KOPT-K1 (cell line): ENCODE results near the gene SAG.

ENCODE experiments used
- H3K27ac ChIP-seq: fragments of 200-600 bp; sonication (generic); 2 replicates; pipeline ENCODE4 v1.5.1; 2016; ENCODE audit warnings: antibody characterized with exemption, mild to moderate bottlenecking, low read depth, low read length; ENCODE audit not compliant: poor library complexity, severe bottlenecking
- H3K36me3 ChIP-seq: fragments of 200-600 bp; sonication (generic); 2 replicates; pipeline ENCODE4 v1.5.1; 2017; ENCODE audit warnings: antibody characterized with exemption, mild to moderate bottlenecking, low read length, moderate library complexity; ENCODE audit not compliant: insufficient read depth
- H3K9me3 ChIP-seq: fragments of 200-600 bp; sonication (generic); 2 replicates; pipeline ENCODE4 v1.5.1; 2017; ENCODE audit warnings: antibody characterized with exemption, low read length, mild to moderate bottlenecking; ENCODE audit not compliant: insufficient read depth, poor library complexity, severe bottlenecking

The SAG gene

DNA sequence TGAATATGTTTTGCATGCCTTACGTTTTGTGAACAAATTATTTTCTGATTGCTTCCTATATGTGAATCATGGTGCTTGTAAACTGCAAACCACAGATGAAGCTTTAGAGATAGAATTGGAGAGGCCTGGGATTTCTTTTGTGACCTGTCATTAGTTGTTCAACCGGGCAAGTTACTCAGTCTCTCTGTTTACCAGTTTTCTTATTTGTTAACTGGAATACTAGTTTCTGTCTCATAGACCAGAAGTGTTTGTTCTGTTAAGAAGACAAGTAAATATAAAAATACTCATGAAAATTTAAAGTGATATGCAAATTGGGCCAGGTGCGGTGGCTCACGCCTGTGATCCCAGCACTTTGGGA is 74.0 kb downstream of the SAG start:
- H3K36me3 ChIP-seq: peaks cover 11% of the 10 kb centered on the region
- no peak overlapping the region for H3K27ac ChIP-seq
- no peaks in the 10 kb centered on the region for H3K9me3 ChIP-seq

- Histone ChIP-seq H3K27ac (peak overlapping the region; percentile 95), H3K9me3 (no peaks in the 10 kb centered on the region), H3K36me3 (no peaks in the 10 kb centered on the region; the same call in 1 of the 2 replicates)
Observed at GRCh38 chr2:233384015-233384414, 76.4 kb downstream of the SAG start.

DNA sequence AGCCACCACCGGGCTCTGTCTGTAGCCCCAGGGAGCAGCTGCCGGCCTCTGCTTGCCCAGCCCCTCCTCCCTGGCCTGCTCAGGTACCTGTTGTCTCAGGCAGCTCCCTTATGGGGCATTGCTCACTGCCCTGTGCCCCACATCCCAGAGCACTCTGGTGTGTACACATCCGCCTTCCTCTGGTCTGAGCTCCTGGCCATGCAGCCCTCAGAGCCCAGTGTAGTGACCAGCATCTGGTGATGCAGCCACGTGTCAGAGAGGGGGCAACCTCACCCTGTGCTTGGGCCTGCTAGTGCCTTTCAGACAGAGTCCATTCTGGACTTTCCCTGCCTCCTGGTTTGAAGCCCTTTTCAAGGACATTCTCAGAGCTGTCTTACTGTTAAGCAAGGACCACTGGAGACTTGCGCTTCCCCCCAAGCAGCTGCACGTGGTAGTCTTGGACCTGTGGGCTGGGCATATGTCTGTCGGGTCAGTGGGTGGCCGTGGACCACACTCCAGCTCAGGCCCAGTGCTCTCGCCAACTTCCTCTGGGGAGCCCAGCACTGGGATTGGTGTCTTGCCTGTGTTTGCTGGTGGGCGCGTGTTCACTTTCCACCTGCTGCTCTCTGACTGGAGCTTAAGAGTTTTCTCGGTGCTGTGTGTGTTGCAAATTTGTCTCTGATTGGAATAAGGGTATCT is 77.3 kb downstream of the SAG start:
- H3K36me3 ChIP-seq: peaks cover 5% of the 10 kb centered on the region
- peak overlapping the region; percentile 95 for H3K27ac ChIP-seq
- no peaks in the 10 kb centered on the region for H3K9me3 ChIP-seq

DNA sequence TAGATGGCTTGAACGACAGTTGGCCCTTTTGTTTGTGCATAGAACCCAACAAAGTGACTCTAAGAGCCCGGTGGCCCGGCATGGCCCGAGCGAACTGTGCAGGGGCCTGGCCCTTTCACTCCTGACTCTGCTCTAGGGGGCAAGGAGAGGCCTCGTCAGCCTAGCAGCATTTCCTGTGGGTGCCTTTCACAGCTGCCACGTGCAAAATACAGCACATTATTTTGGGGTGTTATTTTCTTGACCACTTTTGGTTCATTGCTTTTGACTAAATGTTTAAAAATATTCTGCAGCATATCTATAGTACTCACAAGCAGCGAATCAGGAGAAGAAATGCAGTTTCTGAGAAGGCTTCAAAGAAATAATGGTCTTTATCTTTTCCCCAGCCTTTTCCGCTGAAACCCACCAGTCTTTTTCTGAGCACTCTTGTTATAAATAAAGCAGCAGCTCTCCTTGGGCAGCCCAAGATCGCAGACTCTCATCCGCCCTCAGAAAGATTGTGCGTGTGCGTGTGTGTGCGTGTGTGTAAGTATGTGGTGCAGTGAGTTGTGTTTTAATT is 78.0 kb downstream of the SAG start:
- Histone ChIP-seq H3K36me3 (peaks cover 11% of the 10 kb centered on the region), H3K27ac (peak overlapping the region; percentile 95), H3K9me3 (no peaks in the 10 kb centered on the region)

DNA sequence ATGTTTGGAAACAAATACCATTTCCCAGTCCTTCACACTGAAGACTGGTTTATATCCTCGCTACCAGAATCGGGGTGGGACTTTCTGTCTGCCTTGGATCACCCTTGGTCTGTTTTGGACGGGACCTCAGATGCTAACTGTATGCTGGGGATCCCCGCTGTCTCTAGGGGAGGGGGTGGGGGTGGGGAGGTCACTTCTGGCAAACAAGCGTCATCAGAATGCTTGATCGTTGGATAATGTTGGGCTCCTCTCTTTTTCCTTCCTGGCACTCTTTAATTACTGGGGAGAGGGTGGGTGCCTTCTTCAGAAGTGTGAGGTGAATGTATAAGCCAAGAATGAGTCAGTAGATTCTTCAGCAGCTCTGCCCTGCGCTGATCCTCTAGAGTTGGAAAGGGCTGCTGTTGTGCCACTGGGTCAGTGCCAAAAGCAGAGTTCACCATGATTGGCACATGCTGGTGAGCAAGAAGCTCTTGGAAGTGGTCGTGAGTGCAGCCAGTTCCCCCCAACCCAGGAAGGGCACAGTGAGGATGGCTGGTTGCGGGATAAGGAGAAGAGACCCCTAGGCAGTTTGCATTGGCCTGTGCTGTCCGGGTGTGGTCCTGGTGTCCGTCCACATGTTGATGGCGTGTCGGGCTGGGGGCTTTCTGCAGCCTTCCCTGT is 78.9 kb downstream of the SAG start:
- Histone ChIP-seq H3K36me3 (peaks cover 20% of the 10 kb centered on the region), H3K9me3 (no peaks in the 10 kb centered on the region), H3K27ac (peak overlapping the region; percentile 95)

DNA sequence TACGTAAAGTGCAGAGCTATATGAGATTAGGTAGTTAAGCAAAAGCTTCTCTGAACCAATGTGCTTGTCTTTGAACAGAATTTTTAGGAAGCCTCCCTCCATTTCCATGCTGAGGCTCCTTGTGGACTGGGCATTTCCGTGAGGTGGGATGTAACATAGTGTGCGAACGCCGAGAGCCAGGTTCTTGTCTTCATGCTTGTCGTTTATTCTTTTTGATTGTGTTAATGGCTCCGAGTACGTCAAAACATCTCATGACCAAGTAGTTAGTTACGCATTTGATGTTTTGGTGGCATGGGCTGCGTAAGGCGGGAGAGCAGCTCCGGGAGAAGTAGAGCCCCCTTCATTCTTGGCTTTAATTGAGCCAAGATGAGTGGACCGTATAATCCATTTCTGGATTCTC is 79.6 kb downstream of the SAG start:
- Histone ChIP-seq H3K27ac (no peak overlapping the region), H3K36me3 (peaks cover 27% of the 10 kb centered on the region), H3K9me3 (no peaks in the 10 kb centered on the region)

GRCh38 chr2:233387667-233388528 is 80.3 kb downstream of the SAG start:
- H3K27ac ChIP-seq: no peak overlapping the region
- no peaks in the 10 kb centered on the region for H3K9me3 ChIP-seq
- H3K36me3 ChIP-seq: peaks cover 34% of the 10 kb centered on the region

- no peaks in the 10 kb centered on the region for H3K9me3 ChIP-seq
- no peak overlapping the region for H3K27ac ChIP-seq
- peaks cover 49% of the 10 kb centered on the region for H3K36me3 ChIP-seq
Observed at GRCh38 chr2:233389601-233390125, 82.0 kb downstream of the SAG start.

DNA sequence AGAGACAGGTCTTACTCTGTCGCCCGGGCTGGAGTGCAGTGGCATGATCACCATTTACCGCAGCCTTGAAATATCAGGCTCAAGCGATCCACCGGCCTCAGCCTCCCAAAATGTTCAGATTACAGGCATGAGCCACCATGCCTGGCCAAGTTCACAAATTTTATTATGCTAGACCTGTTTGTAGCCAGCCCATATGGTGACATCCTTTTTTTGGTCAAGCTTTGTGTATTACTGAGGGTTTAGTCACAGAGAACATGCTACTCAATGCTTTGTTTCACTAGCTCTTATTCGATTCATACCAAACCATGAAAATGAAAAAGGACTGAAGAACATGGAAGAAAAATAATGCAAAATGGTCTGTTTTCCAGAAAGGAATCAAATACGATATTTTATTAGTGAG is 88.1 kb downstream of the SAG start:
- Histone ChIP-seq H3K27ac (no peak overlapping the region), H3K36me3 (peaks cover 44% of the 10 kb centered on the region), H3K9me3 (no peaks in the 10 kb centered on the region)
